ENCODE measurements around the gene NCK2. TPM values are rescaled to one million over a fixed set of nuclear protein-coding genes. Genes with fewer than 3 reads are reported as not detected.

NCK2 gene
- total and polyA plus RNA-seq, 2 of the 13 experiments (the other 11 are each of a cell fraction or from before 2014, with no cell fraction given): 14.8 to 23.5 TPM

DNA sequence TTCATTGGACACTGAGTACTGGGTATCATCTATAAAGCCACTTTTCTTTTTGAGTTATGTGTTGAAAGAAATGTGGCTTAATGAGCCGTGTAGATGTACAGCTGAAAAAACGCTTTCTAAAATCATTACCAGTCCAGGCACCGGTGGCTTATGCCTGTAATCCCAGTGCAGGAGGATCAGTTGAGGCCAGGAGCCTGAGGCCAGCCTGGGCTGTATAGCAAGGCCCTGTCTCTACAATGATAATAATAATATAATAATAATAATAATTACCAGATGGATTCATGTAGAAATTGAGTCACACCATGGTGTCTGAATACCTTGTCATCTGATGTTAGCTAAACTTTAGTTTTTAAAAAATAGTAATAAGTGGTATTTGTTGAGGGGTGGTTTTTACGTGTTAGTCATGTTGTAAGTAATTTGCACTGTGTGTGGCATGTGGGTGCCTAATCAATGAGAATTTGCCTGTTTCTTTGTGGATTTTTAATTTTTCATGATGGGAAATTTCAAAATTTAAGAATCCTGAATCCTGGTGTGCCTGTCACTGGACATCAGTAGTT, 30.1 kb downstream of the NCK2 start:
- Histone ChIP-seq H3K9me3 (ENCODE audit: low read length) (no peaks in the 10 kb centered on the region), H3K4me1 (ENCODE audit: insufficient read depth, low read length) (peaks cover 7% of the 10 kb centered on the region), H4K20me1 (ENCODE audit: insufficient read depth, low read length) (no peaks in the 10 kb centered on the region; the same call in 1 of the 2 replicates), H3K4me2 (ENCODE audit: low read depth, low read length) (no peak overlapping the region), H3K27me3 (ENCODE audit: control insufficient read depth in 1 of 2, insufficient read depth in 2 of 2, low read length in 2 of 2) (no peaks in the 10 kb centered on the region), H3K79me2 (ENCODE audit: insufficient read depth, low read length) (peaks cover 4% of the 10 kb centered on the region), H3K4me3 (replicated peaks in 1 of 3; ENCODE audit: insufficient read depth in 1 of 3, low read depth in 2 of 3, low read length in 3 of 3) (no peak overlapping the region), H3K27ac (ENCODE audit: extremely low read length, insufficient read depth, low read length) (no peak overlapping the region), H3K36me3 (replicated peaks in 1 of 2; ENCODE audit: control insufficient read depth in 1 of 2, insufficient read depth in 2 of 2, low read length in 2 of 2) (no peaks in the 10 kb centered on the region), H3K9ac (ENCODE audit: insufficient read depth, low read depth, low read length) (no peak overlapping the region), H2AFZ (ENCODE audit: low read length) (no peak overlapping the region)
- no peak for DNase-seq (ENCODE audit: low spot score)
- in situ Hi-C loops (cut with HindIII; ENCODE audit: extremely low pct_ligation_motif_present, low pct_unique_long_range_greater_than_20kb): no loop called here
- no peak for FAIRE-seq
- POLR2A ChIA-PET: no interaction called here
- CTCF ChIA-PET (ENCODE audit: low intra/inter-chr PET ratio, low total read pairs): no interaction called here
- no peak for ATAC-seq
- intact Hi-C loops (cut with micrococcal nuclease; ENCODE audit: unreplicated experiment): no loop called here
- 94% methylated on average over 4 of the region's 4 CpGs for WGBS (ENCODE audit: low lambda C conversion rate)
- TF ChIP-seq PHF21A (CRISPR knock-in tag; IDR thresholded peaks at IDR 0.05) (no peak), ZSCAN30 (CRISPR knock-in tag; IDR thresholded peaks at IDR 0.05) (no peak), ZNF670 (CRISPR knock-in tag; IDR thresholded peaks at IDR 0.05; ENCODE audit: borderline replicate concordance) (no peak), ZNF331 (CRISPR knock-in tag; IDR thresholded peaks at IDR 0.05) (no peak), FOXM1 (CRISPR knock-in tag; IDR thresholded peaks at IDR 0.05) (no peak), ZNF660 (CRISPR knock-in tag; IDR thresholded peaks at IDR 0.05; ENCODE audit: borderline replicate concordance, low read depth) (no peak), DNMT3B (CRISPR knock-in tag; conservative IDR thresholded peaks at IDR 0.05) (no peak), AGO1 (IDR thresholded peaks at IDR 0.05; ENCODE audit: low read depth, low read length, poor library complexity, severe bottlenecking) (no peak), PAX8 (CRISPR knock-in tag; IDR thresholded peaks at IDR 0.05; ENCODE audit: borderline replicate concordance) (no peak), ZNF430 (CRISPR knock-in tag; IDR thresholded peaks at IDR 0.05) (no peak), ZNF792 (CRISPR knock-in tag; IDR thresholded peaks at IDR 0.05) (no peak), NR2F2 (IDR thresholded peaks at IDR 0.05; ENCODE audit: borderline replicate concordance, low read depth) (no peak)
- TF ChIP-seq, protein P1, sequence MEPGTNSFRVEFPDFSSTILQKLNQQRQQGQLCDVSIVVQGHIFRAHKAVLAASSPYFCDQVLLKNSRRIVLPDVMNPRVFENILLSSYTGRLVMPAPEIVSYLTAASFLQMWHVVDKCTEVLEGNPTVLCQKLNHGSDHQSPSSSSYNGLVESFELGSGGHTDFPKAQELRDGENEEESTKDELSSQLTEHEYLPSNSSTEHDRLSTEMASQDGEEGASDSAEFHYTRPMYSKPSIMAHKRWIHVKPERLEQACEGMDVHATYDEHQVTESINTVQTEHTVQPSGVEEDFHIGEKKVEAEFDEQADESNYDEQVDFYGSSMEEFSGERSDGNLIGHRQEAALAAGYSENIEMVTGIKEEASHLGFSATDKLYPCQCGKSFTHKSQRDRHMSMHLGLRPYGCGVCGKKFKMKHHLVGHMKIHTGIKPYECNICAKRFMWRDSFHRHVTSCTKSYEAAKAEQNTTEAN (CRISPR knock-in tag; conservative IDR thresholded peaks at IDR 0.05): no peak
- TF ChIP-seq, protein P2, sequence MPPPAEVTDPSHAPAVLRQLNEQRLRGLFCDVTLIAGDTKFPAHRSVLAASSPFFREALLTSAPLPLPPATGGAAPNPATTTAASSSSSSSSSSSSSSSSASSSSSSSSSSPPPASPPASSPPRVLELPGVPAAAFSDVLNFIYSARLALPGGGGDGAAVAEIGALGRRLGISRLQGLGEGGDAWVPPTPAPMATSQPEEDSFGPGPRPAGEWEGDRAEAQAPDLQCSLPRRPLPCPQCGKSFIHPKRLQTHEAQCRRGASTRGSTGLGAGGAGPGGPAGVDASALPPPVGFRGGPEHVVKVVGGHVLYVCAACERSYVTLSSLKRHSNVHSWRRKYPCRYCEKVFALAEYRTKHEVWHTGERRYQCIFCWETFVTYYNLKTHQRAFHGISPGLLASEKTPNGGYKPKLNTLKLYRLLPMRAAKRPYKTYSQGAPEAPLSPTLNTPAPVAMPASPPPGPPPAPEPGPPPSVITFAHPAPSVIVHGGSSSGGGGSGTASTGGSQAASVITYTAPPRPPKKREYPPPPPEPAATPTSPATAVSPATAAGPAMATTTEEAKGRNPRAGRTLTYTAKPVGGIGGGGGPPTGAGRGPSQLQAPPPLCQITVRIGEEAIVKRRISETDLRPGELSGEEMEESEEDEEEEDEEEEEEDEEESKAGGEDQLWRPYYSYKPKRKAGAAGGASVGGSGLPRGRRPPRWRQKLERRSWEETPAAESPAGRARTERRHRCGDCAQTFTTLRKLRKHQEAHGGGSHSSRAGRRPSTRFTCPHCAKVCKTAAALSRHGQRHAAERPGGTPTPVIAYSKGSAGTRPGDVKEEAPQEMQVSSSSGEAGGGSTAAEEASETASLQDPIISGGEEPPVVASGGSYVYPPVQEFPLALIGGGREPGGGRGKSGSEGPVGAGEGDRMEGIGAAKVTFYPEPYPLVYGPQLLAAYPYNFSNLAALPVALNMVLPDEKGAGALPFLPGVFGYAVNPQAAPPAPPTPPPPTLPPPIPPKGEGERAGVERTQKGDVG (CRISPR knock-in tag; IDR thresholded peaks at IDR 0.05; ENCODE audit: borderline replicate concordance): no peak
- no TSS peak for BruUV-seq (replicated peaks)

Data from HepG2 (cell line).